Ishikawa (cell line): ENCODE data around the gene WDR73.

Experiments
- CEBPB ChIP-seq: IDR thresholded peaks from 2 replicates; pipeline ENCODE4 v1.6.1; 2012
- CREB1 ChIP-seq: IDR thresholded peaks from 2 replicates; pipeline ENCODE4 v1.6.1; 2012; ENCODE audit warnings: low read depth
- EGR1 ChIP-seq: IDR thresholded peaks from 2 replicates; pipeline ENCODE4 v1.6.1; 2012
- EP300 ChIP-seq: IDR thresholded peaks from 2 replicates; pipeline ENCODE4 v1.6.1; 2012; ENCODE audit warnings: borderline replicate concordance
- FOXM1 ChIP-seq: IDR thresholded peaks from 2 replicates; pipeline ENCODE4 v1.6.1; 2012; ENCODE audit warnings: low read depth, borderline replicate concordance
- NFIC ChIP-seq: IDR thresholded peaks from 2 replicates; pipeline ENCODE4 v1.6.1; 2012
- RAD21 ChIP-seq: IDR thresholded peaks from 2 replicates; pipeline ENCODE4 v1.6.1; 2012; ENCODE audit warnings: low read depth
- TAF1 ChIP-seq: IDR thresholded peaks from 2 replicates; pipeline ENCODE4 v1.6.1; 2012; ENCODE audit warnings: low read depth, mild to moderate bottlenecking
- TCF12 ChIP-seq: IDR thresholded peaks from 2 replicates; pipeline ENCODE4 v1.6.1; 2012; ENCODE audit warnings: low read depth
- TEAD4 ChIP-seq: IDR thresholded peaks from 2 replicates; pipeline ENCODE4 v1.6.1; 2012
- YY1 ChIP-seq: IDR thresholded peaks from 2 replicates; pipeline ENCODE4 v1.6.1; 2012; ENCODE audit warnings: low read depth
- ZBTB7A ChIP-seq: IDR thresholded peaks from 2 replicates; pipeline ENCODE4 v1.6.1; 2012; ENCODE audit warnings: low read depth
- TF ChIP-seq, protein P1 (sequence below): IDR thresholded peaks from 2 replicates; pipeline ENCODE4 v1.6.1; 2012; ENCODE audit warnings: low read depth, mild to moderate bottlenecking
- TF ChIP-seq, protein P2 (sequence below): IDR thresholded peaks from 2 replicates; pipeline ENCODE4 v1.6.1; 2012
- TF ChIP-seq, protein P3 (sequence below): IDR thresholded peaks from 2 replicates; pipeline ENCODE4 v1.6.1; 2012

The WDR73 gene

DNA sequence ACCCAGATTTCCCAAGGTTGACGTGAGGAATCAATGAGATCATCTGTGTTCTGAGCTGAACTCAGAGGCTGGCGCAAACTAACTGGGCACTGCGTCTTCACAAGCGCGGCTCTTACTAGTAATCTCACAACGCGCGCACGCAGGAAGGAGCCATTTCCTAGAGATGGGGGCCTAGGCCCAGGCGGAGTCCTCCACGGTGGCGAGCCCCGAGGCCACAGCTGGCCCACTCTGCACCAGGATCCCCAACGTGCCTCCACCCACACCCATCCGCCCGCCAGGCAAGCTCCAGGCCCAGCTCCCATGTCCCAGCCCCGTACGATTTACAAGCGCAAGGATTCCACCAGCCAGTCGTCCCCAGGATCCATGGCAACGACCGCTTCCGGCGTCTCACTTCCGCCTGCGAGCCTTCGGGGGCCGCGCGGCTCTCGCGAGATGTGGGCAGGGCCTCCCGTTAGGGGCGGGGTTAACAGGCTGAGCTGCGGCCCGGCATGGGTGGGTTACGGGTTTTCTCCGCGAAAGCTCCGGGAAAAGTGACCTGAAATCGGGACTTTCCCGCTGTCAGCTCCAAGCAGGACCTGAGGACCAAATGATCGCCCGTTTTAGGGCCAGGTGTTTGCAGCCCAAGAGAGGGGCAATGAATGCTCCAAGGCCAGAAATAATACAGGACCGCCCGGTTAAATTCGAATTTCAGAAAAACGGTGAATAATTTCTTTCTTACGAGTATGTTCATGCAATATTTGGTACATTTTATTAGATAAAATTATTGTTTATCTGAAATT, at the start of gene WDR73:
Gene WDR73, minus strand, starts transcription at position 374 of the 779 bp plus-strand sequence. Its CDS starts 9 bp downstream, at position 365.
- TF ChIP-seq YY1, result no peak; the same call in 1 of the 2 replicates
- peak; percentile 37; the same call in 1 of the 2 replicates for TF ChIP-seq ZBTB7A
- TF ChIP-seq TAF1, result peak; percentile 90
- TF ChIP-seq TEAD4, result peak; percentile 44
- peak; percentile 42 for TF ChIP-seq EGR1
- TF ChIP-seq, protein P1, sequence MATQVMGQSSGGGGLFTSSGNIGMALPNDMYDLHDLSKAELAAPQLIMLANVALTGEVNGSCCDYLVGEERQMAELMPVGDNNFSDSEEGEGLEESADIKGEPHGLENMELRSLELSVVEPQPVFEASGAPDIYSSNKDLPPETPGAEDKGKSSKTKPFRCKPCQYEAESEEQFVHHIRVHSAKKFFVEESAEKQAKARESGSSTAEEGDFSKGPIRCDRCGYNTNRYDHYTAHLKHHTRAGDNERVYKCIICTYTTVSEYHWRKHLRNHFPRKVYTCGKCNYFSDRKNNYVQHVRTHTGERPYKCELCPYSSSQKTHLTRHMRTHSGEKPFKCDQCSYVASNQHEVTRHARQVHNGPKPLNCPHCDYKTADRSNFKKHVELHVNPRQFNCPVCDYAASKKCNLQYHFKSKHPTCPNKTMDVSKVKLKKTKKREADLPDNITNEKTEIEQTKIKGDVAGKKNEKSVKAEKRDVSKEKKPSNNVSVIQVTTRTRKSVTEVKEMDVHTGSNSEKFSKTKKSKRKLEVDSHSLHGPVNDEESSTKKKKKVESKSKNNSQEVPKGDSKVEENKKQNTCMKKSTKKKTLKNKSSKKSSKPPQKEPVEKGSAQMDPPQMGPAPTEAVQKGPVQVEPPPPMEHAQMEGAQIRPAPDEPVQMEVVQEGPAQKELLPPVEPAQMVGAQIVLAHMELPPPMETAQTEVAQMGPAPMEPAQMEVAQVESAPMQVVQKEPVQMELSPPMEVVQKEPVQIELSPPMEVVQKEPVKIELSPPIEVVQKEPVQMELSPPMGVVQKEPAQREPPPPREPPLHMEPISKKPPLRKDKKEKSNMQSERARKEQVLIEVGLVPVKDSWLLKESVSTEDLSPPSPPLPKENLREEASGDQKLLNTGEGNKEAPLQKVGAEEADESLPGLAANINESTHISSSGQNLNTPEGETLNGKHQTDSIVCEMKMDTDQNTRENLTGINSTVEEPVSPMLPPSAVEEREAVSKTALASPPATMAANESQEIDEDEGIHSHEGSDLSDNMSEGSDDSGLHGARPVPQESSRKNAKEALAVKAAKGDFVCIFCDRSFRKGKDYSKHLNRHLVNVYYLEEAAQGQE, result no peak
- TF ChIP-seq, protein P2, sequence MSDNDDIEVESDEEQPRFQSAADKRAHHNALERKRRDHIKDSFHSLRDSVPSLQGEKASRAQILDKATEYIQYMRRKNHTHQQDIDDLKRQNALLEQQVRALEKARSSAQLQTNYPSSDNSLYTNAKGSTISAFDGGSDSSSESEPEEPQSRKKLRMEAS, result peak; percentile 39; the same call in 1 of the 2 replicates

DNA sequence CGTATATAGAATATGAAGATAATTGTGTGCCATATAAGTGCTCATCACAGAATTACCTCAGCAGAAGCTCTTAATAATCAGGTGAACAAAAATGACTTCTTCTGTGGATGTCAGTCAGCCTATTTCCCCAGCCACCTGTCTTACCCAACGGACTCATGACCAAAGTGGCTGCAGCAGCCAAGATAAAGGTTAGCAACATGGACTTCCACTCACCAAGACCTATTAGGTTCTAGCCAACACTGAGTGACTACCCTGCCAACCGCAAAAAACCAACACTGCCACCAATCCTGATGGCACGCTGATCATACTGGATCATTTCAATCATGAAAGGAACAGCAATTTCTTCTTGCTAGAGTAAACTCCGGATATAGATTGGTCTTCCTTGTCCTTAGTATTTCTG, 49.7 kb upstream of the WDR73 start:
- TF ChIP-seq, protein P2, result no peak
- TF ChIP-seq TEAD4 (no peak), YY1 (no peak), RAD21 (no peak), TAF1 (no peak), EP300 (no peak), CREB1 (no peak), CEBPB (no peak), ZBTB7A (no peak), NFIC (no peak), EGR1 (no peak), TCF12 (no peak), FOXM1 (no peak)
- TF ChIP-seq, protein P3, sequence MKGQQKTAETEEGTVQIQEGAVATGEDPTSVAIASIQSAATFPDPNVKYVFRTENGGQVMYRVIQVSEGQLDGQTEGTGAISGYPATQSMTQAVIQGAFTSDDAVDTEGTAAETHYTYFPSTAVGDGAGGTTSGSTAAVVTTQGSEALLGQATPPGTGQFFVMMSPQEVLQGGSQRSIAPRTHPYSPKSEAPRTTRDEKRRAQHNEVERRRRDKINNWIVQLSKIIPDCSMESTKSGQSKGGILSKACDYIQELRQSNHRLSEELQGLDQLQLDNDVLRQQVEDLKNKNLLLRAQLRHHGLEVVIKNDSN, result no peak
- TF ChIP-seq, protein P1, result no peak

DNA sequence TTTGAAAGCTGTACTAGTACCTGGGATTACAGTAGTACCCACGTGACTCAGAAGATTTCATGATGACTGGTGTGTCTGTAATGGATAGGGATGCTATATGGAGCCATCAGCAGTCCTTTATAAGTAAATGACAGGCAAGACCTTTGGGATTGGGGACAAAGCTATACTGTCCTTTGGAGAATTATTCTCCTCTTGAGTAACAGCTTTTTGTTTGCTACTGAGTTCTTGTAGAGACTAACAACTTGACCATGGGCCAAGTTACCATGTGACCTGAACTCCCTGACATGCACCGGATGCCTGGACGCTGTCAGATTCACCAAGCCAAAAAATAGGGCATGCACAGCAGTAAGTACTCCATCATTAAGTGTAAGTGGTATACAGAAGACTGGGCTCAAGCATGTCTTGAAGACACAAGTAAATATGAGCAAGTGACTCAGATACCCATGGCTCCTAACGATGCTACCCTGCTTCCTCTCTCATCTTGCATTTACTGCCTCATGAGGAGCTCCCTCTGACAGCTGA, 48.9 kb upstream of the WDR73 start:
- TF ChIP-seq EGR1, result no peak
- TF ChIP-seq CREB1, result no peak
- no peak for TF ChIP-seq NFIC
- no peak for TF ChIP-seq FOXM1

DNA sequence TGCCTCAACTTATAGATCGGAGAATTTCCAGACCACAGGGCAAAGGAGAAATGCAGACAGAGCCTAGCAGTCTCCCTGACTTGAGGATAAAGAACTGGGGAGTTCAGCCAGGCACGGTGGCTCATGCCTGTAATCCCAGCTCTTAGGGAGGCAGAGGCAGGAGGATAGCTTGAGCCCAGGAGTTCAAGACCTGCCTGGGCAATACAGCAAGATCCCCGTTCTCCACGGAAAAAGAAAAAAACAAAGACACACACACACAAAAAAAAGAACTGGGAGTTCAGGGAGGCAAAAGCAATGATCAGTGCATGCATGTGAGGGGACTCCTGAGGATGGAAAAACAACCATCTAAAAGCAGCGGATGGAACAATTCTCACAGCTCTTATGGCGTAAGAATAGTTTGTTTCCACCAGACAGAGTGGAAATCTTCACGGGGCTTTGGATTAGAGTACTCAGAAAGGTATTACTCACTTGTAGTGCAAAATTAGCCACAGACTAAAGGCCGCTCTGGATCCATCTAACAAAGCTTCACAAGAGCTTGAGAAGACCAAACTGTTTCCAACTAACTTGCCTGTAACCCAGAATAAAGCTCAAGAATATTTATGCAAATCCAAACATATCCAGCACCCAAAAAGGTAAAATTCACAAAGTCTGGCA, 45.6 kb upstream of the WDR73 start:
- no peak for TF ChIP-seq EP300
- TF ChIP-seq CEBPB, result no peak
- no peak for TF ChIP-seq RAD21
- no peak for TF ChIP-seq TAF1
- no peak for TF ChIP-seq YY1
- no peak for TF ChIP-seq CREB1
- no peak for TF ChIP-seq NFIC
- TF ChIP-seq EGR1, result no peak
- TF ChIP-seq, protein P3, result no peak
- TF ChIP-seq, protein P1, result no peak
- TF ChIP-seq, protein P2, result no peak
- no peak for TF ChIP-seq FOXM1
- no peak for TF ChIP-seq ZBTB7A
- TF ChIP-seq TEAD4, result no peak
- no peak for TF ChIP-seq TCF12
